Natural killer cell (primary cell): ENCODE results near the gene OSTM1. TPM values are rescaled to one million over a fixed set of nuclear protein-coding genes. Genes with fewer than 3 reads are reported as not detected.
"Not testable (repeated sequence)": the region's sequence is repeated elsewhere in the genome, so short reads cannot be mapped to it uniquely, and the experiment has no call there.

ENCODE experiments used
- ATAC-seq, 3 donors: fragments of 150-1000 bp in 2 of 3; fragments of 200-7000 bp in 1 of 3; cut with Tn5 transposase; 1 replicate in 1 of 3; 2 replicates in 2 of 3; pipeline ENCODE4 v1.10.0; 2021; ENCODE audit warnings: mild to moderate bottlenecking in 2 of 3, moderate library complexity in 2 of 3
- DNase-seq, 2 donors: peaks; one replicate each; pipeline versions ENCODE4 v3.0.0 to v3.0.0-alpha.2; 2013 to 2021; ENCODE audit warnings: mixed read lengths in 1 of 2
- H3K27ac ChIP-seq: one replicate; pipeline ENCODE4 v1.5.1; 2013; ENCODE audit warnings: mild to moderate bottlenecking, low read length
- H3K27me3 ChIP-seq: one replicate; pipeline ENCODE4 v1.6.1; 2013; ENCODE audit warnings: low read length; ENCODE audit not compliant: control insufficient read depth, insufficient read depth
- H3K36me3 ChIP-seq: one replicate; pipeline ENCODE4 v1.6.1; 2013; ENCODE audit warnings: low read length; ENCODE audit not compliant: control insufficient read depth, insufficient read depth
- H3K4me1 ChIP-seq: one replicate; pipeline ENCODE4 v1.6.1; 2013; ENCODE audit warnings: low read length; ENCODE audit not compliant: control insufficient read depth, insufficient read depth
- H3K4me3 ChIP-seq: one replicate; pipeline ENCODE4 v1.5.1; 2013; ENCODE audit warnings: low read length
- H3K9me3 ChIP-seq: one replicate; pipeline ENCODE4 v1.6.1; 2013; ENCODE audit warnings: low read length; ENCODE audit not compliant: control insufficient read depth, insufficient read depth
- H3K27ac Mint-ChIP-seq, 2 donors: one replicate each; pipeline ENCODE4 v1.8.0; 2022; ENCODE audit warnings: mild to moderate bottlenecking in 2 of 2, mixed read lengths in 2 of 2, moderate library complexity in 1 of 2
- H3K27me3 Mint-ChIP-seq, 2 donors: one replicate each; pipeline ENCODE4 v1.8.0; 2022; ENCODE audit warnings: low read depth in 2 of 2, mixed read lengths in 2 of 2
- H3K36me3 Mint-ChIP-seq: one replicate; pipeline ENCODE4 v1.8.0; 2022; ENCODE audit warnings: mixed read lengths
- H3K4me1 Mint-ChIP-seq, 2 donors: one replicate each; pipeline ENCODE4 v1.8.0; 2022; ENCODE audit warnings: mixed read lengths in 2 of 2
- H3K4me3 Mint-ChIP-seq: one replicate; pipeline ENCODE4 v1.8.0; 2022; ENCODE audit warnings: mild to moderate bottlenecking, moderate library complexity, mixed read lengths
- H3K9me3 Mint-ChIP-seq, 2 donors: one replicate each; pipeline ENCODE4 v1.8.0; 2022; ENCODE audit warnings: mixed read lengths in 2 of 2
- CTCF ChIP-seq: fragments of 200-600 bp; IDR thresholded peaks from one replicate; pipeline ENCODE4 v1.8.0; 2022; ENCODE audit warnings: antibody characterized with exemption
- WGBS: methylation state at CpG from one replicate; pipeline ENCODE4 v1.1.7; 2013; ENCODE audit warnings: missing lambda C conversion rate; ENCODE audit not compliant: insufficient coverage; 5-methylcytosine and 5-hydroxymethylcytosine counted together
- intact Hi-C: fragments of 100-400 bp; cut with micrococcal nuclease; formaldehyde crosslinking; loops from one replicate; pipeline ENCODE4 v1.14.2; 2022
- total RNA-seq, 4 donors: library from RNA; stranded (reverse); fragments of 120-200 nt in 1 of 4; gene quantifications; one replicate each; pipeline versions ENCODE4 v1.2.3 to v1.2.4, GENCODE V29; 2013 to 2022

Gene OSTM1
- total RNA-seq, 3 donors from 2014 or later (not counting 1 experiment from before 2014, with no cell fraction given) = 39.2 to 56.9 (median 49.1) TPM

- no peaks in the 10 kb centered on the region for H3K9me3 ChIP-seq
- H3K9me3 Mint-ChIP-seq = no peaks in the 10 kb centered on the region
- WGBS = 98% methylated on average over 3 of the region's 3 CpGs
- no peaks in the 10 kb centered on the region for H3K27me3 ChIP-seq
- no peaks in the 10 kb centered on the region for H3K4me1 ChIP-seq
- no peak overlapping the region for H3K4me3 ChIP-seq
- ATAC-seq (no peak), DNase-seq (no peak)
- TF ChIP-seq CTCF = no peak
- no peaks in the 10 kb centered on the region for H3K36me3 ChIP-seq
- H3K27ac ChIP-seq = no peak overlapping the region
- intact Hi-C loops = no loop called here
- H3K4me3 Mint-ChIP-seq = no peak overlapping the region
- H3K27me3 Mint-ChIP-seq = no peaks in the 10 kb centered on the region
- H3K27ac Mint-ChIP-seq = no peak overlapping the region
- H3K4me1 Mint-ChIP-seq = no peaks in the 10 kb centered on the region
- no peaks in the 10 kb centered on the region for H3K36me3 Mint-ChIP-seq
Observed at GRCh38 chr6:108027056-108027455, 47.5 kb downstream of the OSTM1 start.

DNA sequence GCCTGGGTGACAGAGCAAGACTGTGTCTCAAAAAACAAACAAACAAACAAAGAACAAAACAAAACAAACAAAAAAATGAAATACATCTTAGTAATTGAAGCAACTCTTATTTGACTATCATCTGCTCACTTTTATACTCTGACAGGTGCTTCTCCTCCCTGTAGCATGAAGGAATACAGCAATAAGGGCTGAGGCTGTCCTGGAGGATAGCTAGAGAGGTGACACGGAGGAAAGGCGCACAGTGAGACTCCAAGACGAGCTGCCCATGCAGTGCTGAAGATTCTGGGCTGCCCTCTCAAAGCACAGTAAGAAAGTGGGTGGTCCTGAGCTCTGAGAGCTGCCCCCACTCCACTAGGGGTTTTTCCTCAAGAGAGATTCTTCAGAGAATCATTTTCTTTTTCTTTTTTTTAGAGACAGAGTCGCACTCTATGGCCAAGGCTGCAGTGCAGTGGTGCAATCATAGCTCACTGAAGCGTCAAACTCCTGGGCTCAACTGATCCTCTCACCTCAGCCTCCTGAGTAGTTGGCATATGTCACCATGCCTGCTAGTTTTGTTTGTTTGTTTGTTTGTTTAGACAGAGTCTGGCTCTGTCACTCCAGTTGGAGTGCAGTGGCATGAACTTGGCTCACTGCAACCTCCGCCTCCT lies 50.0 kb downstream of the OSTM1 start:
- DNase-seq (no peak), ATAC-seq (no peak)
- Histone ChIP-seq H3K27ac (no peak overlapping the region), H3K4me3 (no peak overlapping the region), H3K9me3 (no peaks in the 10 kb centered on the region), H3K27me3 (no peaks in the 10 kb centered on the region), H3K36me3 (no peaks in the 10 kb centered on the region), H3K4me1 (no peaks in the 10 kb centered on the region)
- WGBS = 97% methylated on average over 6 of the region's 6 CpGs
- Mint-ChIP-seq H3K27ac (no peak overlapping the region), H3K9me3 (no peaks in the 10 kb centered on the region), H3K27me3 (no peaks in the 10 kb centered on the region), H3K4me1 (no peaks in the 10 kb centered on the region), H3K4me3 (no peak overlapping the region), H3K36me3 (no peaks in the 10 kb centered on the region)
- intact Hi-C loops = no loop called here
- no peak for TF ChIP-seq CTCF

DNA sequence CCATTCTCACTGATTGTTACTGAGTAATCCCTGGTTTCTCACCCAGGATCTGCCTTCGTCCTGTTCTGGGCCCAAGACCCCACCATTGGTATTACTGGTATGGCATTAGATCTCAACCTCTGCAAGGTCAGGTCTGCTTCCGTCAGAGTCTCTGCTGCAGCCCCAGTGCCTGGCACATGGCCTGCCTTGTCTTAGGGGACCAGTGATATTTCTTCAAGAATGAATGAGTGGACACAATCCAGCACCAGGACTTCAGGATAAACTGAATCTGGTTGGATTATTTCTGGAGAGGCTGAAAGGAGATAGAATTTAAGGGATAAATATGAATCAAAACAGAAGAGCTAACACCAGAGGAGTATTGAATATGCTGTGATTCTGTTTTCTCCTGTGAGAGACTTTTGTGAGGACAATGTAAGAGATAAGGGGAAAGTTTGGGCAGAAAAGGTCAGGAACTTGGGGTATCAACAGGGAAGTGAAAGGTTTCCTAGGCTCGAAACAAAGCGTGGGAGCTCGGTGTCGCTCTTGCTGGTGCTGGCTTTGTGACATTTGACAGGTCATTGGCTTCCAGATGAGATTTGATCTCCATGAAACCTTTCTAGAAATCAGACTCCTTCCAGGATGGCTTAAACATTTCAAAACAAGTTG lies 53.9 kb downstream of the OSTM1 start:
- Histone ChIP-seq H3K36me3 (no peaks in the 10 kb centered on the region), H3K4me1 (no peaks in the 10 kb centered on the region), H3K4me3 (no peak overlapping the region), H3K27me3 (no peaks in the 10 kb centered on the region), H3K9me3 (no peaks in the 10 kb centered on the region), H3K27ac (no peak overlapping the region)
- Mint-ChIP-seq H3K4me3 (no peak overlapping the region), H3K4me1 (no peaks in the 10 kb centered on the region), H3K27ac (no peak overlapping the region), H3K27me3 (no peaks in the 10 kb centered on the region), H3K36me3 (no peaks in the 10 kb centered on the region), H3K9me3 (no peaks in the 10 kb centered on the region)
- TF ChIP-seq CTCF = no peak
- ATAC-seq (no peak), DNase-seq (no peak)
- intact Hi-C loops = no loop called here
- WGBS = 95% methylated on average over 6 of the region's 6 CpGs

GRCh38 chr6:108016283-108016682 lies 58.3 kb downstream of the OSTM1 start:
- WGBS = 87% methylated on average over 6 of the region's 6 CpGs
- H3K9me3 Mint-ChIP-seq, H3K36me3 Mint-ChIP-seq, H3K9me3 ChIP-seq, ATAC-seq, H3K27ac ChIP-seq, H3K27me3 ChIP-seq, H3K27ac Mint-ChIP-seq, H3K4me3 ChIP-seq, DNase-seq, H3K4me3 Mint-ChIP-seq, H3K4me1 Mint-ChIP-seq, H3K4me1 ChIP-seq, intact Hi-C loops, H3K36me3 ChIP-seq, H3K27me3 Mint-ChIP-seq: not testable (repeated sequence)
